GM18526 (cell line): ENCODE measurements around the gene SHISAL2A.

Experiments used
- POLR2A ChIP-seq: IDR thresholded peaks from 3 replicates; pipeline ENCODE4 v1.6.1; 2011; ENCODE audit not compliant: insufficient read length; ENCODE audit errors: extremely low read depth

The SHISAL2A gene

DNA sequence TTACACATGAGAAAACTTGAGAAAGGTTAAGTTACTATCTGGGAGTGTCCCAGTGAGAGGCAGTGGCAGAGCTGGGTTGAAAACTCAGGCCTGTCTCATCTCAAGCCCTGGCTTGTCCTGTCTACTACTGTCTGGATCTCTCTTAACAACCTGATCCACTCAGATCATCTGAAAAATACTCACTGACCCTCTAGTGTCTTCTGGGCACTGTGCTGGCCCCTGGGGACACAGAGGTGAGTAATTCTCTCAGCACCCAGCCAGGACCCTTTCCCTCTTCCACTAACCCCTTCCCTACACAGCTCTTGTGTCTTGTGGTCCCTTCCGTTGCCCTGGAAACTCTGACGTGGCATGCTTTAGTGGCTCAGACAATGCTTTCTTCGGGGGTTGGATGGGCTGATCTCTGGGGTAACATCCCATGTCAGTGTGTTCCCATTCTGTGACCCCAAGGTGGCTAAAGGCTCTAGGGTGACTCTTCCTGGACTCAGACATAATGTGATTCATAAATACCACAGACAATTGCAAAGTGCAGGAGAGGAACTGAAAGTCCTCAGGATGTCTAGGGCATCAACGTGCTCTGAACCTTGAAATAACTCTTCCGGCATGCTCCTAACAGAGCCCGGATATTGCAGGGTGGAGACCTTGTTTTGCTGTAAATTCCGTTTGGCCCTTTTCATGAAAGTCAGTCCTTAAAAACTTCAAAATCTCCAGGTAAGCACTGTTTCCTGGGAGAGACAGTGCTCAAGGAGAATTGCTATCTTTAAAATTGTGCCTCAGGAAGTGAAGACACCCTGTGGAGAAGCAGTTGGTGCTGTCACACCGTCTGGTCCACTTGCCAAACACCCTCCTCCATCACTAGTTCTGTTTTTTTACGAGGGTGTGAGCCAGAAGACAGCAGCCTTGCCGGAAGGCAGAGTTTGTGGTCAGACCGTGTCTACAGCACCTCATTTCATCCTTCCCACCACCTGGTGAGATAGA, 4.0 kb downstream of the SHISAL2A start:
- peak; percentile 13 for TF ChIP-seq POLR2A

DNA sequence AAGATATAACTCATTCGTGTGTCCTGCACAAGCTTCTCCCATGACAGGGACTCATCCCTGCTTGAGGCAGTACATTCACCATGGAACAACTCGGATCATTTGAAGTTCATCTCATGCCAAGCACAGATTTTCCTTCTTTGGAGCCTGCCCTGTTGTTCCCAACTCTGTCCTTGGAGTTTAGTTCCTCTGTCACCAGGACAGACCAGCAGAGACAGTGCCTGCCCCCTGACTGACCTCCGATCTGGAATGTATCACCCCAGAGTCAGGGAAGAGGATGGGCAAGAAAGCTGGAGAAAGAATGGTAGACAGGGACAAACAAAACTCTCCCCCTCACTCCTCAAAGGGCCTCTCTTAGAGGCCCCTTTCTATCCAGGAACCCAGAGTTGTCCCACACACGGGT, 5.0 kb downstream of the SHISAL2A start:
- no peak for TF ChIP-seq POLR2A

DNA sequence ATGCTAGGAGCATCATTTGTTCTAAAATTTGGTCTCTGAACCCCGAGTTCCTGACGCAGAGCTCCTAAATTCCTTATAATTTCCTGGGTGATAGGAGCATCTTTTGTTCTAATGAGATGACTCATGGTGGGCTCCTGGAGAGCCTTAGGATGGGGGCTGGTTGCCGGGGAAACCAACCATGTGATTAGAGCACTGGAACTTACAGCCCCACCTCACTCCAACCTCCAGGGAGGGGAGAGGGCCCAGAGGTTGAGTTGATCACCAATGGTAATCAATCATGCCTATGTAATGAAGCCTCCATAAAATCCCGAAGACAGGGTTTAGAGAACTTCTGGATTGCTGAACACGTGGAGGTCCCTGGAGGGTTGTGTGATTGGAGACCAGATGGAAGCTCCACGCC, 7.7 kb downstream of the SHISAL2A start:
- TF ChIP-seq POLR2A, result no peak

- TF ChIP-seq POLR2A, result no peak
These were observed 8.3 kb downstream of the SHISAL2A start for GRCh38 chr1:52641307-52641706.

GRCh38 chr1:52645261-52645660, 12.3 kb downstream of the SHISAL2A start:
- no peak for TF ChIP-seq POLR2A

GRCh38 chr1:52651904-52652303, 18.9 kb downstream of the SHISAL2A start:
- no peak for TF ChIP-seq POLR2A

DNA sequence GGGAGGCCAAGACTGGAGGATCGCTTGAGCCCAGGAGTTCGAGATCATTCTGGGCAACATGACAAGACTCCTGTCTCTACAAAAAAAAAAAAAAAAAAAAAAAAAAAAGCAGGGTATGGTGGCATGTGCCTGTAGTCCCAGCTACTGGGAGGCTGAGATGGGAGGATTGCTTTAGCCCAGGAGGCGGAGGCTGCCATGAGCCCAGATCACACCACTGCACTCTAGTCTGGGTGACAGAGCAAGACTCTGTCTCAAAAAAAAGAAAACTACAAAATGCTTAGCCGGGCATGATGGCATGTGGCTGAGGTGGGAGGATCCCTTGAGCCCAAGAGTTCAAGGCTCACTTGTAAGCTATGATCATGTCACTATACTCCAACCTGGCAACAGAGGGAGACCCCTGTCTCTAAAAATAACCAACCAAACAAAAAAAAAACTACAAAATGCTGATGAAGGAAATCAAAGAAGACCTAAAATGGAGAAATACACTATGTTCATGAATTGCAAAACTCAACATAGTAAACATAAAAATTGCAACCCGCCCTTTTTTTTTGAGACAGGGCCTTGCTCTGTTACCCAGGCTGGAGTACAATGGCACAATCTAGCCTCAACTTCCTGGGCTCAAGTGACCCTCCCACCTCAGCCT, 20.4 kb downstream of the SHISAL2A start:
- TF ChIP-seq POLR2A, result no peak

DNA sequence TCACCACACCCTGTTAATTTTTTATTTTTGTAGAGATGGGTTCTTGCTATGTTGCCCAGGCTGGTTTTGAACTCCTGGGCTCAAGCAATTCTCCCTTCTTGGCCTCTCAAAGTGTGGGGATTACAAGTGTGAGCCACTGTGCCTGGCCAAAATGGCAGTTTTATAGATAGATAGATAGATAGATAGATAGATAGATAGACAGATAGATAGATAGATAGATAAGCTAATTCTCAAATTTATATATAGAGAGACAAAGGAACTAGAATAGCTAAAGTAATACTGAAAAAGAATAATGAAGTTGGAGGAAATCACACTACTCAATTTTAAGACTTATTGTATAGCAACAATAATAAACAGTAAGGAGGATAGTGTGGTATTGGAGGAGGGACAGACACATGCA, 21.1 kb downstream of the SHISAL2A start:
- TF ChIP-seq POLR2A, result no peak

DNA sequence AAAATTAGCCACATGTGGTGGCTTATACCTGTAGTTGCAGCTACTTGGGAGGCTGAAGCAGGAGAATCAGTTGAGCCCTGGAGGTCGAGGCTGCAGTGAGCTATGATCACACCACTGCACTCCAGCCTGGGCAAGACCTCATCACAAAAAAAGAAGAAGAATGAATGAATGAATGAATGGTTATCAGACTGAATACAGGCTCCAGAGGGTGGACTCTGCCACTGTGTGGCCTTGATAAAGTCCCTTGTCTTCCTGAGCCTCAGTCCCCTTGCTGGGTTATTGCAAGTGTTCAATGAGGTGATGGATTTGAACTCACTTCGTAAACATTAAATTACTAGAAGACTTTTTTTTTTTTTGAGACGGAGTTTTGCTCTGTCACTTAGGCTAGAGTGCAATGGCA, 24.7 kb downstream of the SHISAL2A start:
- no peak for TF ChIP-seq POLR2A

DNA sequence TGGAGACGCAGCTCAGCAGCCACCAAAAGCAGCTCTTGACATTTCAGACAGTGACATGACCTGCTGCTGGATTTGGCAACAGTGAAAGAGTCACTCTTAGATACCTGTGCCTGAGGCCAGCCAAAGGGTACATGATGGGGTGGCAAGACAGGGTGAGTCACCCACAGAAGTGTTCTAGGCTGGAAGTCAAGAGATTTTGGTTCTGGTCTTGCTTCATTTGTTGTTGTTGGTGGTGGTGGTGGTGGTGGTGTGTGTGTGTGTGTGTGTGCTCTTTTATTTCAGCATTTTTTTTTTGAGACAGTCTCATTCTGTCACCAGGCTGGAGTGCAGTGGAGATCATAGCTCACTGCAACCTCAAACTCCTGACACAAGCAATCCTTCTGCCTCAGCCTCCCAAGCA, 25.8 kb downstream of the SHISAL2A start:
- TF ChIP-seq POLR2A, result no peak

- no peak for TF ChIP-seq POLR2A
These were observed 26.4 kb downstream of the SHISAL2A start for GRCh38 chr1:52659356-52659755.

DNA sequence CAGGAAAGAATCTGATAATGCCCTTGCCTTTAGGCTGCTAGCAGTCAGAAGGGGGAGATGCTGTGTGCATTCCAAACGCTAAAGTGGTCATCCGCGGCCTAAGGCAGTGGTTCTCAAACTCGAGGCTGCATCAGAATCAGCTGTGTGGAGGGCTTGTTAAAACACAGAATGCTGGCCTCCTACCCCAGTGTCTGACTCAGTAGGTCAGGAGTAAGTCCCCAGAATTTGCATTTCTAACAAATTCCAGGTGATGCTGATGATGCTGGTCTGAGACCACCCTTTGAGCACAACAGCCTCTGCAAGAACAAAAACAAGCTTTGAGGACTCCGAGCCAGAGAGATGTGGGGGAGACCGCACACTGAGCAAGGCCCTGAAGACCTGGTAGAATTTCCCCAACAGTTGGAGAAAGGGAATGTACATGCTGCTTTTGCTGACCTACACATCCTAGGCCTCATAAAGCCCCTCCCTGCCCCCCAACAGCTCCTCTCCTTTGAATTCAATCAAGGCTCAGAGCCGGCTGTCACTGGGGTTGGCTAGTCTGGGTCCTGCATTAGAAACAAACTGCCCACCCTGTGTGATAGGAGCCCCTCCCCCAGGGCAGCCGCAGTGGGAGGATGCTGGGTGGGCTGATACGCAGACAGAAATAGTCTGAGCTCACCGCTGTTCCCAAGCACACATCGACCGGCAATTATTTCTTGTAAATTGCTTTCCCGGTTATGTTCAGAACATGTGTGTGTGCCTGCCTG, 27.1 kb downstream of the SHISAL2A start:
- TF ChIP-seq POLR2A, result no peak

GRCh38 chr1:52660807-52661206, 27.8 kb downstream of the SHISAL2A start:
- TF ChIP-seq POLR2A, result no peak

GRCh38 chr1:52662645-52663313, 29.8 kb downstream of the SHISAL2A start:
- no peak for TF ChIP-seq POLR2A

DNA sequence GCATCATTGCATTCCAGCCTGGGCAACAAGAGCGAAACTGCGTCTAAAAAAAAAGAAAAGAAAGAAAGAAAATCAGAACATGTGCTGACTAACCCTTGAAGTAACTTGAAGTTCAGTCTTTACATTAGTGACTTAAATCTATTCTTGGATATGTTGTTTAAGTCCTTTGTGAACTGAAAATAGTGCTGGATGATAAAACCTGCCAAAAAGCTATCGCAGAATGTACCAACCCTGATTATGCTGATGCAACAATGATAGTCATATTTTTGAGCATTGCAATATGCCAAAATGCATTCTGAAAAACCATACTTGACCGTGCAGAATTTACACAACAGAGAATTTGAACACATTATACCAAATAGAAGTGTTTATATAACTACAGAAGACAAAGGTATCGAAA, 30.7 kb downstream of the SHISAL2A start:
- TF ChIP-seq POLR2A, result no peak
